Ammon's horn (tissue), 1 donor: ENCODE data around the gene APOC1.

Experiments
- DNase-seq: peaks from one replicate; pipeline ENCODE4 v3.0.0-alpha.2; 2016; ENCODE audit warnings: low spot score

The APOC1 gene

DNA sequence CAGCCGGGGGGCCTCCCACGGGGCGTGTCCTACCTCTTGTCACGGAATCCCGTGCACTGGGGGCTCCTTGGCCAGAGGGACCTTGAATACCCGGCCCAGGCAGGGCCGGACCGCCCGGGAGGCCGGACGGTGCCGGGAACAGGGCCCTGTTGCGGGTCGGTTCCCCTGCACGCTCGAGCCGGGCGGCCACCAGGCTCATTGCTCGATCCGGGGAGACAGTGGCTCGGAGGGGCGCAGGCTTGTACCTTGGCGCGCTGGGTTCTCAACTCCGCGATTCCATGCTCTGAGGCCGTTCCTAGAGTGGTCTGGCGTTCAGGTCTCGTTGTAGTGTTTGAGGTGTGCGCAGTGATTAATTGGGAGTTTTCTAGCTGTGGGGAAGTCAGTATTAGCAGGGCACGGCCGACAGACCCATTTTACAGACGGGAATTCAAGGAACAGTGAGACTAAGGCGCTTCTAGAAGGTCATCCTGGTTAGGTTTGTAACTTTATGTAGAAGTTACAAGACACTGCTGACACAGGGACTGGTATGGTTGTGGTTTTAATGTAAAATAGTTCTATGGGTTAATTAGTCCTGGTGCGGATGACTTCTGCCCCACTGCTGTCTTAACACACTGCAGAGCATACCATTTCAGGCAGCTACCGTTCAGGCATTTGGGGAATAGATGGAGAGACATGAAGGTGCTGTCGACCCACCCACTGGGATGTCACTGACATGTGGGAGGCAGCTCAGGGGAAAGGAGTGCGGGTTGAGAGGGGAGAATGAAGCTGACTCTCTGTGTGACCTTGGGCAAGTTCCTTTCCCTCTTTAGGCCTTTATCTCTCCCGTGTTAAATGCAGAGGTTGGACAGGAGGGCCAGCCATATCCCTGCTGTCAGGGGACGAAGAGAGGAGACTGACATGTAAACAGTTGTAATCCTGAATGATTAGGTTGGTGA is 41.4 kb downstream of the APOC1 start:
- no peak for DNase-seq

DNA sequence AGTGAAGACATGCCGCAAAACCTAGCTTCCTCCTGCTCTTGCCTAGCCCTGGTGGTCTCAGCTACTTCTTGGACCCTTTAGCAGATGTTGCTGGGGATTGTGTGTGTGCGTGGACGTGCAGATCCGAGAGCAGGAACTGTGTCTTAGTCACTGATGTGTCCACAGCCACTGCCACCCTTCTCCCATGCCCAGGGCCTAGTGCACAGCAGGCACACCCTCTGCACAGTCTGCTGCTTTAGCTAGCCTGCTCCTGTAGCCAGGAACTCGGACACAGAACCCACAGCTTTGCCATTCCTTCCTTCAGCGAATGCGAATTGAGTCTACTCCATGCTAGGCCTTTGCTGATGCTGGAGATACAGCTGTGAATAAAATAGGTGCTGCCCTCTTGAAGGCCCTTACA is 43.1 kb downstream of the APOC1 start:
- DNase-seq, result no peak

DNA sequence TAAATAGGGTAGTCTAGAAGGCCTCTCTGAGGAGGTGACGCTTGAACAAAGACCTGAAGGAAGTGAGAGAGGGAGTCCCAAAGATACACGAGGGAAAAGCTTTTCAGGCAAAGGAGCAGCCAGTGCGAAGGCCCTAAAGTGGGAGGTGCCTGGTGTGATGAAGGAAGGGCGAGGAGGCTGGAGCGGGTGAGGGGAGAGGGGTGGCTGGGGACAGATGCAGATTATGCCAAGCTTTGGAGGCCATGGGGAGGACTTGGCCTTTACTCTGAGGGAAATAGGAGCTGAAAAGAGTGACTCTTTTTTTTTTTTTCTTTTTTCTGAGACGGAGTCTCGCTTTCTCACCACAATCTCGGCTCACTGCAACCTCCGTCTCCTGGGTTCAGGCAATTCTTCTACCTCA is 43.7 kb downstream of the APOC1 start:
- no peak for DNase-seq

DNA sequence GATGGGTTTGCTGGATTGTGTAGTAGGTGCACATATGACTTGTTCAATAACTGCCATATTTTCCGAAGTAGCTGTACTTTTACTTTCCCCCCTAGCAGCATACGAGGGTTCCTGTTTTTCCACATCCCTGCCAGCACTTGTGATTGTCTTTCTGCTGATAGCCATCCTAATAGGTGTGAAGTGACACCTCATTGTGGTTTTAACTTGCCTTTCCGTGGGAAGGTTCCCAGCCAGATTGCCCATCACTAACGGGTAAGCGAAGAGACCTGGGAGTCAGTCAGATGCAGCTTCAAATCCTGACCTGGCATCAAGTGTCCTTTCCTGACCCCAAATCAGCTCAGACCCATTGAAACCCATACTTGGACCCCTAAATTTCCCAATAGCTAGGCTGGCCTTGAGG is 45.3 kb downstream of the APOC1 start:
- no peak for DNase-seq

DNA sequence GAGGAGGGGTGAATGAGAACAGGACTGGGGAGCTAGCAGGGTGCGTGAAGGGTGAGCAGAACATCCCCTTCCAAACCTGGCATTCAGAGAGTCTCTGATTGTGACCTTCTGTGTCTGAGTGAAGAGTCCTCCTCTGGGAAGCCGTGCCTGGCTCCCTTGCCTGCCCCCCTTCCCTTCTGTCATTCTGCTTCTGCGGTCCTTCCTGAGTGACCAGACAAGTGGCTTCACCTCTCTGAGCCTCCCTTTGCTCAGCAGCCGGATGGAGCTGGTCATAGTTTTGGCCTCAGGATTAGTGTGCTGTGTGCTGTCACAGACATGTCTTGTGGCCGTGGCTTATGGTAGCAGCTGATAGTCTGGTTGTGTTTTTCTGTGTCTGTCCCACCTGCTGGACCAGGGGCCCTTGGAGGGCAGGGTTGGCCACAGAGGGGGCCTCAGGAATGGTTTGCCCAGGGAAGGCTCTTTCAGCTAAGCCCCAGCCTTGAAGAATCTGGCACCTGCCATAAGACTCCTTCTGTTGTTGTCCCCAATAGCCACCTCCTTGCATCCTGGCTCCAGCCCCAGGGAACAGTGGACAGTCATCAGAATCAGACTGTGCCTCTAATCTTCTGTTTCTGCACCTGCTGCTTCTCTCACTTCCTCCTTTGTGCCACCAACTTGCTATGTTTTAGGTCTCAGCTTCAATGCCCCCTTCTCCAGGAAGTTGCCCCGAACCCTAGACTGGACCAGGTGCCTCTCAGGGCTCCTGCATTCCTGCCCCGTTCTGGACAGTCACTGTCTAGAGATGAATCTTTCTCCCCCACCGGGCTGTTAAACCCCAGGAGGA is 46.7 kb downstream of the APOC1 start:
- DNase-seq, result no peak

DNA sequence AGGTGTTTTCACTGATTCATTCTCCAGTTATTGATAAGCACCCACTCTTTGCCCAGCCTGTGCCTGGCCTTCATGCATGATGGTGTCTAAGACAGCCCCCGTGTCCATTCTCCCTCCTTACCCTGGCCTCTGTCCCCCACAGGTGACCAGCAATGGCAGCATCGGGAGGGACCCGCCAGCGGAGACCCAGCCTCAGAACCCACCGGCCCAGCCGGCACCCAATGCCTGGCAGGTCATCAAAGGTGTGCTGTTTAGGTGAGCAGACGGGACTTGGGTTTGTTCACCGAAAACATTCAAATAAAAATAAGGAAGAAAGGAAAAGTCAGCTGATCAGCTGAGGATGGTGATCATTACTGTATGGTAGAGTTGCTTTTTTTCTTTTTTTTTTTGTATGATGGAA is 47.4 kb downstream of the APOC1 start:
- DNase-seq, result no peak

DNA sequence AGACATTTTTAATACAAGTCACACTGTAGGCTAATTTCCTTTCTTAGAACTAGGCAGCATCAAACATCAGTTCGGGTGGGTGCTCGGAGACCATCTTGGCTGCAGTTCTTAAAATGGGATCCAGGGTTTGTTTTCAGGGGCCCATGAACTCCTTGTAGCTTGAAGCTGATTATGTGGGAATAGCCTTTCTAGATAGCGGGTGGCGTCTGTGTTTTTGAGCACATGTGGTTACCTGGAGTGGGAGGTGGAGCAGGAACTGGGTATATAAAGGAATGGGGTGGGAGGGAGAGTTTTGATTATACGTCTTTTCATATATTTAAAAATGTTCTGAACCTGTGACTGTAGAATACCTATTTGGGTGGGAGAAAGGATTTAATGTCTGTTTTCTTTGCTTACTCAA is 53.7 kb downstream of the APOC1 start:
- no peak for DNase-seq

DNA sequence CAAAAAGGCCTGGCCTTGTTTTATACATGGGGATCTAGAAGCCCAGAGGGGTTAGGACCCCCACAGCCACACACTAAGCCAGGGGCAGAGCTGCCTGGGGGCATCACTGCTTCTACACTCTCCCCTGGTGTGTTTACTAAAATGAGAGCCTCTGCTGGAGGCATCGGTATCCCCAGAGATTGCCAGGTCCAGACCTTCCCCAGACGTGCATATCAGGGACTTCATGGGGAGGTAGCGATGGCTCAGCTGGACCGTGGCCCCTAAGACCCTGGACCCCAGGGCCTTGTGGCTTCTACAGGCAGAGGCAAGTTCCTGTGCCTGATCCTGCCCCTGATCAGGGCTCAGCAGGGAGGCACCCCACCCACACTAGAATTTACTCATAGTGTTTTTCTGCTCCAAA is 54.3 kb downstream of the APOC1 start:
- DNase-seq, result no peak
